Measurements from ENCODE around the gene NME1. TPM values are rescaled to one million over a fixed set of nuclear protein-coding genes. Genes with fewer than 3 reads are reported as not detected.
"Not testable (repeated sequence)": the region's sequence is repeated elsewhere in the genome, so short reads cannot be mapped to it uniquely, and the experiment has no call there.

NME1 gene
- total RNA-seq (10 to 100 TPM; 17.2 to 19.9 TPM), total RNA-seq (4.1 to 16.7 reads per million in 2 donors)

DNA sequence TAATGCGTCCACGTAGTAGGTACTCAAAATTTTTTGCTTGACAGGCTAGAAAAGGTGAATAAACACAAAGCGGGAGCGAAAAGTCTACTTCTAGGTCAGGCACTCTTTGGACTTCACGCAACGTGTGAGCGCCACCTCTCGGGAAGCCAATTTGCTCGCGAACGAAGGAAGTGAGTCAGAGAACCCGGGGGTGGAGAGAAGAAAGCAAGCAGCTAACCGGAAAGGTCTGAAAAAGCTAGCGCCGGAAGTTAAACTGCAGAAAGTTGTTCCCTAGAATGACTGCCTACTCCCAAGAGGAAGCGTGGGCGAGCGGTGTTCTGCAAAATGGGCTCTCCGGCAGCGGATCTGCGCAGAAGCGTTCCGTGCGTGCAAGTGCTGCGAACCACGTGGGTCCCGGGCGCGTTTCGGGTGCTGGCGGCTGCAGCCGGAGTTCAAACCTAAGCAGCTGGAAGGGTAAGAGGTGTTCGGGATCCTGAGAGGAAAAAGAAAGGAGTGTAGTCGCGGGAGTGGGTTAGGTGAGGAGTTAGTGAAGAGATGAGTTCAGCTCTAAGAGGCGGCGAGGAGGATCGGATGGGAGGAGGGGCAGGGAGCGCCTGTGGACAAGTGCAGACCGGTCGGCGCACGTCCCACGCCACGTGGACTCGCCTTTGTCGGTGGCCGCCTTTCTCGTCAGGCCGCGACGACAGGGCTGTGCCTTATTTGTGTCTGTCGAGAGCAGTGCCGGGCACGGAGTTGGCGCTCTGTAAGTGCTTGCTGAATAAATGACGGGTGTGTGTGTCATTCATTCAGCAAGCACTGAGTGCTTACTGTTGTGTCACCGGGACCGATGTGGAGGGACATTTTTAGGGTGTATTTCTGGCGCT lies at the start of gene NME1:
Gene NME1, plus strand, starts transcription at position 350 of the 863 bp plus-strand sequence. CDS start 2,096 bp downstream, outside the sequence.
- no peaks in the 10 kb centered on the region for H3K36me3 Mint-ChIP-seq (ENCODE audit: low read depth)
- no peaks in the 10 kb centered on the region for H3K9me3 ChIP-seq (ENCODE audit: control insufficient read depth, low read length, poor library complexity, severe bottlenecking)
- DNase-seq (peak; percentile 87 to 99 (median 94)), ATAC-seq (peak; percentile 93)
- no peaks in the 10 kb centered on the region for H3K27me3 Mint-ChIP-seq
- no peak within 1 kb of the TSS for H3K4me3 Mint-ChIP-seq
- no peak within 1 kb of the TSS for H3K27ac Mint-ChIP-seq
- H3K4me1 Mint-ChIP-seq, result peaks cover 5% of the 10 kb centered on the region

DNA sequence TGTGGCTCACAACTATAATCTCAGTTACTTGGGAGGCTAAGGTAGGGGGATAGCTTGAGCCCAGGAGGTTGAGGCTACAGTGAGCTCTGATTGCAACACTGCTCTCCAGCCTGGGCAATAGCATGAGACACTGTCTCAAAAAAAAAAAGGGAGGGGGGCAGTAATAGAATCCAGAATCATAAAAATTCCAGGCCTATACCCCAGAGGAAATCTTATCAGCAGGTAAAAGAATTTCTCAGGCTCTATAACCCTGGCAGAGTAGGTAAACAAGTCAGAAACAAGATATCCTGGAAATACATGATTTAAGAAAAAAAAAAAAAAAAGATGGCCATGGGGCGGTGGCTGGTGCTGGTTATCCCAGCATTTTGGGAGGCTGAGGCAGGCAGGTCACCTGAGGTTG lies 45.6 kb upstream of the NME1 start:
- no peak overlapping the region for H3K4me3 Mint-ChIP-seq
- H3K36me3 Mint-ChIP-seq (ENCODE audit: low read depth), result no peaks in the 10 kb centered on the region
- no peaks in the 10 kb centered on the region for H3K27me3 Mint-ChIP-seq
- H3K9me3 ChIP-seq (ENCODE audit: control insufficient read depth, low read length, poor library complexity, severe bottlenecking), result no peaks in the 10 kb centered on the region
- no peak overlapping the region for H3K27ac Mint-ChIP-seq
- peaks cover 13% of the 10 kb centered on the region for H3K4me1 Mint-ChIP-seq
- ATAC-seq (no peak), DNase-seq (no peak)

DNA sequence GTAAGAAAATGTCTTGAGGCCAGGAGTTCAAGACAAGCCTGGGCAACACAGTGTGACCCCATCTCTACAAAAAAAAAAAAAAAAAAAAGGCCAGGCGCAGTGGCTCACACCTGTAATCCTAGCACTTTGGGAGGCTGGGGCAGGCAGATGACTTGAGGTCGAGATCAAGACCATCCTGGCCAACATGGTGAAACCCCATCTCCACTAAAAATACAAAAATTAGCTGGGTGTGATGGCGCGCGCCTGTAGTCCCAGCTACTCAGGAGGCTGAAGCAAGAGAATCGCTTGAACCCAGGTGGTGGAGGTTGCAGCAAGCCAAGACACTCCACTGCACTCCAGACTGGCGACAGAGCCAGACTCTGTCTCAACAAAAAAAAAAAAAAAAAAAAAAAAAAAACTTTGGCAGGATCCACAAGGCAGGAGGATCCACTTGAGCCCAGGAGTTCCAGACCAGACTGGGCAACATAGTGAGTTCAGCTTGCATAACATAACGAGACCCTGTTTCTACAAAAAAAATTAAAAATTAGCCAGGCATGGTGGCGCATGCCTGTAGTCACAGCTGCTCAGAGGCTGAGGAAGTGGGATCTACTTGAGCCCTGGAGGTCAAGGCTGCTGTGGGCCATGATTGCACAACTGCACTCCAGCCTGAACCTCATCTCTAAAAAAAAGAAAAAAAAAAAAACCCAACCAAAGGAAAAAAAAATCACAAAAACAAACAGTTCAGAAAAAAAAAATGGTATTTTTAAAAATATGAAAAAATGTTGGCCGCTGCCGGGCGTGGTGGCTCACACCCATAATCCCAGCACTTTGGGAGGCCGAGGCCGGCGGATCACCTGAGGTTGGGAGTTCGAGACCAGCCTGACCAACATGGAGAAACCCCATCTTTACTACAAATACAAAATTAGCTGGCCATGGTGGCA lies 40.8 kb upstream of the NME1 start:
- ATAC-seq, result not testable (repeated sequence)

DNA sequence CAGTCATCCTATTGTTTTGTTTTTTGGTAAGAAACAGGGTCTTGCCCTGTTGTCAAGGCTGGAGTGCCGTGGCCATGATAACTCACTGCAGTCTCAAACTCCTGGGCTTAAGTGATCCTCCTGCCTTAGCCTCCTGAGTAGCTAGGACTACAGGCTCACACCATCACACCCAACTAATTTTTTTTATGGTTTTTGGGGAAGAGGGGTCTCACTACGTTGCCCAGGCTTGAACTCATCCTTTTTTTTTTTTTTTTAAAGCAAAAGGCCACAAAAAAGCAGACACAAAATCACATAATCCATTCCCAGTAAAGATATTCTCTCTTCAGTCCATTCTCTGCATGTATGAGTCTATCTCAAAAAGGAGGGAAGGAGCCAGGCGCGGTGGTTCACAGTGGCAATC lies 38.2 kb upstream of the NME1 start:
- H3K4me1 Mint-ChIP-seq, result peaks cover 35% of the 10 kb centered on the region
- DNase-seq, result no peak

More for the DNA sequence above, 40.8 kb upstream of the NME1 start:
- H3K36me3 Mint-ChIP-seq (ENCODE audit: low read depth); DNase-seq; H3K4me3 Mint-ChIP-seq; H3K9me3 ChIP-seq (ENCODE audit: control insufficient read depth, low read length, poor library complexity, severe bottlenecking); H3K27ac Mint-ChIP-seq; H3K27me3 Mint-ChIP-seq: not testable (repeated sequence)
- H3K4me1 Mint-ChIP-seq, result peaks cover 17% of the 10 kb centered on the region

DNA sequence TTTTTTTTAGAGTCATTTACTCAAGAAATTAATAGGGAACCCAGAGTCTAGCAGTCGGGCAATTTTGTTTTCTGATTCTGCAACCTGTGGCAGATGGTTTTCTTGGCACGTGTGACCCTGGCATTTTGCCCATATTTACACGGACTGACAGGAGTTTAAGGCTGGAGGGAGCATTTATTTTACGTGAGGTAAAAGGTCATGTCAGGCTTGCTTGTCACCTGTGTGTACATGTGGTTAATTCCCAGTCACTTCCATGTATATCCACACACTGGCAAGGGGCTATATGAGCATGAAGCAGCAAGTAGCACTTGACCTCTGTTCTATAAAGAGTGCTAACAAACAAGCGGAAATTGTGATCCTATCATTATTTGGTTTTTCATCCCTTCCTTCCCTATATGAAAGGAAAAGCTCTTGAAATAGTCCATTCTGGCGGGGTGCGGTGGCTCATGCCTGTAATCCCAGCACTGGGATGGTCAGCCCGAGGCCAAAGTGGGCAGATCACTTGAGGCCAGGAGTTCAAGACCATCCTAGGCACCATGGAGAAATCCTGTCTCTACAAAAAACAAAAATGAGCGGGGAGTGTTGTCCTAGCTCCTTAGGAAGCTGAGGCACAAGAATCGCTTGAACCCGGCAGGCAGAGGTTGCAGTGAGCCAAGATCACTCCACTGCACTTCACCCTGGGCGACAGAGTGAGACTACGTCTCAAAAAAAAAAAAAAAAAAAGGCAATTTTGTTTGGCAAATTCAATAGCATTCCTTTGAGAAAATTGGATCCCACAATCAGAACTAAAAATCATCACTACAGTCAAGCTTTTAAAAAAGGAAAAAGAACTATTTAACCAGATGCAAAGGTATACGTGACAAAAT lies 34.8 kb upstream of the NME1 start:
- peak overlapping the region; percentile 97 for H3K27ac Mint-ChIP-seq
- H3K27me3 Mint-ChIP-seq, result no peaks in the 10 kb centered on the region
- H3K36me3 Mint-ChIP-seq (ENCODE audit: low read depth), result no peaks in the 10 kb centered on the region
- DNase-seq (no peak), ATAC-seq (no peak)
- peaks cover 47% of the 10 kb centered on the region for H3K4me1 Mint-ChIP-seq
- peak overlapping the region; percentile 97 for H3K4me3 Mint-ChIP-seq
- no peaks in the 10 kb centered on the region for H3K9me3 ChIP-seq (ENCODE audit: control insufficient read depth, low read length, poor library complexity, severe bottlenecking)

More for the DNA sequence above, 38.2 kb upstream of the NME1 start:
- no peak for ATAC-seq
- H3K27ac Mint-ChIP-seq, result no peak overlapping the region
- H3K36me3 Mint-ChIP-seq (ENCODE audit: low read depth), result no peaks in the 10 kb centered on the region
- H3K9me3 ChIP-seq (ENCODE audit: control insufficient read depth, low read length, poor library complexity, severe bottlenecking), result no peaks in the 10 kb centered on the region
- H3K4me3 Mint-ChIP-seq, result no peak overlapping the region
- no peaks in the 10 kb centered on the region for H3K27me3 Mint-ChIP-seq

DNA sequence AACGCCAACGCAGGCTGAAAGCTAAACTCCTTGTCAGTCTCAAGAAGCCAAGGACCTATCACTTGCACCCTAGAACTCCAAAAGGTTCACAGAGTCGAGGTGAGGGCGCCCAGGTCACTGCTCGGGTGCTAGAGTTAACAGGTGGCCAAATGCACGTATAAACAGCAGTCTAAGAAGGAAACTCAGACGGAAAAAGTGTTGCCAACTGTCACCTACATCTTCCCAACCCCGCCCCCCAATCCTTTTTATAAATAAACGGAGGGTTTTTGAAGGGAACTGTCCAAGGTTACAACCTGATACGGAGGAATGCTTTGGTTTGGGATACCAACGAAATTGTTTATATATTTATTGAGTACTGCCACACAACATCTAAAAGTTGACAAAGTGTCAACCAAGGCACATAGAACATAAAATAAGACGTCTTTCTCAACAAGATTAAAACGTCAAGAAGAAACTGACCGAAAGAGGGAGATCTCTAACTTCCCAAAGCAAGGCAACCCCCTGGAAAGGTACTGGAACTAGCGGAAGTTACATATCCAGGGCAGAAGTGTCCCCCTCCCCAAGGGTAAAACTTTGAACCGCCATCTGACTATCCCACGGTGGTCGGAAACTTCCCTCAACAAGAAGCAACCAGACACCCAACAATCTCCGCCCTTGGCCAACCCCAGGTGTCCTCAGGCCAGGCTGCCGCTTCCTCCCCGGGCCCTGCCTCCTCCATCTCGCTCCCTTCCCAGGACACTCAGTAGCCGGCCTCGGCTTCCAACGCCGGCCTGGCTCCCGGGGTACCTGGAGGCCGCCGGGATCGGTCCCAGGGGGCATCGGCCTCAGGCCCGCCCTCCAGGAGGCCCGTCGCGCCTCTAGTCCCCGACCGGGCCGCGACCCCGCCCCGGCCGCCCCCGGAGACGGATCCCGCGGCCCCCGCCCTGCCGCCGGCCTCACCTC lies 33.7 kb upstream of the NME1 start:
- Mint-ChIP-seq H3K27me3 (no peaks in the 10 kb centered on the region), H3K36me3 (ENCODE audit: low read depth) (no peaks in the 10 kb centered on the region), H3K4me1 (peaks cover 47% of the 10 kb centered on the region), H3K27ac (peak overlapping the region; percentile 97), H3K4me3 (peak overlapping the region; percentile 97)
- H3K9me3 ChIP-seq (ENCODE audit: control insufficient read depth, low read length, poor library complexity, severe bottlenecking), result no peaks in the 10 kb centered on the region
- peak in 2 of 3 donors; percentile 29 to 30 for DNase-seq
- ATAC-seq, result peak; percentile 5

DNA sequence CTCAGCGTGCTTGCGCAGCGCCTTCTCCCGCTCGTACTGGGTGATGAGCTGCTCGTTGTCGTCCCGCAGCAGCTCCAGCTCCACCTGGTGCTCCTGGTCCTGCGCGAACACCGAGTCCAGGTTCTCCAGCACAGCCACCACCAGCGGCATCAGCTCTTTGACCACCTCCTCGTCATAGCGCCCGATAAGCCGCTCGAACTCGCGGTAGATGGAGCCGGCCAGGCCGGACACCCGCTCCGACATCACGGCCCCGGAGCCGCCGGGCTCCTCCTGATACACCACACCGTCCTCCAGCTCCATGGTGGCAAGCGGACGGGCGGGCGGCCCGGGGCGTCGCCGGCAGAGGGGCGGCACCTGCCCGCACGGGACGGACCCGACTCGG lies 33.0 kb upstream of the NME1 start:
- Mint-ChIP-seq H3K4me3 (peak overlapping the region; percentile 97), H3K27me3 (no peaks in the 10 kb centered on the region), H3K27ac (peak overlapping the region; percentile 97), H3K4me1 (peaks cover 42% of the 10 kb centered on the region), H3K36me3 (ENCODE audit: low read depth) (no peaks in the 10 kb centered on the region)
- DNase-seq, result peak in 2 of 3 donors; percentile 35 to 36
- no peaks in the 10 kb centered on the region for H3K9me3 ChIP-seq (ENCODE audit: control insufficient read depth, low read length, poor library complexity, severe bottlenecking)
- peak; percentile 64 for ATAC-seq

DNA sequence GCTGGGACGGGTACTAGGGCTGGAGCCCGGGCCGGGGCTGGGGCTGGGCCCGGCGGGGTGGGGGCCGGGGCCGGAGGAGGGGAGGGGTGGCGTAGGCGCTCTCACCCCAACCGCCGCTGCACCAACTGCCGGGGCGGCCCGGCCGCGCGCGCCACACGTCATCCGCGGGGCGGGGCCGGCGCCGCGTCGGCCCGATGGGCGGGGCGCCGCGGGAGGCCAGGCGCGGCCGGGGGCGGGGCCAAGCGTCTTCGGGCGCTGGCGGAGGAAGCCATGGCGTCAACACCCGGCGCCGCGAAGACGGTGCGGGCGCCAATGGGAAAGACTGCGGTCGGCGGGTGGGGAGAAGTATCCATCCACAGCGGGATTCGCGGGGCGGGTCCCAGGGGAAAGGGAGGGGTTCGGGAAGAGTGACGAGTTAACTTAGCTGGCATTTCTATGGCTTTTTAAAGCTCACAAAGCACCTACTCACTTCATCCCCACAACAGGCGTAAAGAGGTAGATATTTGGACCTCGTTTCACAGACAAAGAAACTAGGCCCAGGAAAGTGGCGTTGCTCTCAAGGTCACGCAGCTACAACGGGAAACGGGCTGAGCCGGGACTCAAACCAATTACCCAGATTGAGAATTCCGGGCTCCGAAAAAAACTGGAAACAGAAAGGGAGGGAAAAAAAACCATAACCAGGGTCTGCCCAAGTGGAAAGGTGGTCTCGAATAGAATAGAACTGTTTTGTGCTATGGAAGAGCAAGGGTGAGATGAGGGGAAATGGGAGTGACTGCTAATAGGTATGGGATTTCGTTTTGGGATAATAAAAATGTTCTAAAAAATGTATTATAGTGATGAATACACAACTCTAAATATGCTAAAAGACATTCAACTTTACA lies 32.4 kb upstream of the NME1 start, which contains the start of gene SPAG9:
Gene SPAG9, minus strand, starts transcription at position 130 of the 881 bp plus-strand sequence. CDS start 212 bp downstream, outside the sequence.
- Mint-ChIP-seq H3K4me1 (peaks cover 41% of the 10 kb centered on the region), H3K4me3 (peak within 1 kb of the TSS; percentile 97), H3K27me3 (no peaks in the 10 kb centered on the region), H3K27ac (peak within 1 kb of the TSS; percentile 97), H3K36me3 (ENCODE audit: low read depth) (no peaks in the 10 kb centered on the region)
- H3K9me3 ChIP-seq (ENCODE audit: control insufficient read depth, low read length, poor library complexity, severe bottlenecking), result no peaks in the 10 kb centered on the region
- DNase-seq (peak; percentile 91 to 96 (median 93)), ATAC-seq (peak; percentile 86)

DNA sequence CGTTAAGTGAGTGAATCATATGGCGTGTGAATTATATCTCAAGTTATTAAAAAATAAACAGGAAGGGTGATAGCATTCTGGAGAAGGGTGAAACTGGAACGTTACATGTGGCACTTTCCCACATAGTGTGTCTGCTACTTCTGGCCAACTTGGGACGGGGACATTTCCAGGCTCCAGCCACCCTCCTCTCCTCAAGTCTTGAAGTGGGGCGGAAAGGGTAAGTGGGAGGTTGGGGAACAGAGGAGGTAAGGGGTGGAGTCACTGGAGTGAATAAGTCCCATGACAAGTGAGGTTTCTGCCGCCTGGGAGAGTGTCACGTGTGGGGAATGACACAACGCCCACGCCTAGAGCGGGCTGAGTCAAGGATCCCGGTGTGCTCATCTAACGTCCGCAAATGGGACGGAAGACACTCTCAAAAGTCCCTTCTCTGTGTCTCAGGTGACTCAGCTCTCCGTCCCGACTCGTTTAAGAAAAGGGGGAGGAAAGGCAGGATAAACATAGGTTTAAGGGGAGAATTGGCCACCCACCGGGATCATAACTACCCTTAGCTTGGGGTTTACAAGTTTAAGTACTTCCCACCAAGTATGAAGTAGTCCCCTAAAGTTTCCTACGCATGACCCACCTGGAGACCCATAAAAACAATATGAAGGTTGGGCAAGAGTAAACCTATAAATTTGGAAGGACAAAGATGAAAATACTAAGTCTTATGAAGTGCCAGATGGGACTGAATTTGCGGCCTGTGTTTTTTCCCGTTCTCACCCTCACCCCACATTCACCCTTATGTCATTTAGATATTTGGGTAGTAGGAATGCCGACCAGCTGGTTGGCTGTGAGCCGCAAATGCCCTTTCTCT lies 31.5 kb upstream of the NME1 start:
- ATAC-seq (peak; percentile 9), DNase-seq (peak in 2 of 3 donors; percentile 54 to 69)
- peaks cover 36% of the 10 kb centered on the region for H3K4me1 Mint-ChIP-seq
- H3K9me3 ChIP-seq (ENCODE audit: control insufficient read depth, low read length, poor library complexity, severe bottlenecking), result no peaks in the 10 kb centered on the region
- peak overlapping the region; percentile 97 for H3K4me3 Mint-ChIP-seq
- no peaks in the 10 kb centered on the region for H3K36me3 Mint-ChIP-seq (ENCODE audit: low read depth)
- no peaks in the 10 kb centered on the region for H3K27me3 Mint-ChIP-seq
- peak overlapping the region; percentile 97 for H3K27ac Mint-ChIP-seq

DNA sequence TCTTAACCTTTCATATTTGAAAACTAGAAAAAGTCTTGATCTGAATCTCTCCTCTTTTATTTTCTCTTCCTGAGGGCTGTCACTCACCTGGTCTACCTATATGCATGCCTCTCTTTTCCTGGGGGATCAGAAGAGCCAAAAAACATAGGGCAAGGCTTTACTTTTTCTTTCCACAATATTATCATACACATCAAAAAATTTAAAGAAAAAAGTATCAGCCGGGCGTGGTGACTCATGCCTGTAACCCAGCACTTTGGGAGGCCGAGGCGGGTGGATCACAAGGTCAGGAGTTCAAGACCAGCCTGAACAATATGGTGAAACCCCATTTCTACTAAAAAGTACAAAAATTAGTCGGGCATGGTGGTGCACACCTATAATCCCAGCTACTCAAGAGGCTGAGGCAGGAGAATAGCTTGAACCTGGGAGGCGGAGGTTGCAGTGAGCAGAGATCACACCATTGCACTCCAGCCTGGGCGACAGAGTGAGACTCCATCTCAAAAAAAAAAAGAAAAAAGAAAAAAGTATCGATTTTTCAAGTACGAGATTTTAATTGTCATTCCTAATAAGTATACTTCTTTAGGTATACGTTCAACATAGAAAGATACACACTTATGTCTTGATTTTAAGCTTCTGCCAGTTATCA lies 30.8 kb upstream of the NME1 start:
- not testable (repeated sequence) for DNase-seq, H3K27ac Mint-ChIP-seq

More for the DNA sequence above, 30.8 kb upstream of the NME1 start:
- H3K4me1 Mint-ChIP-seq, result peaks cover 33% of the 10 kb centered on the region
- H3K9me3 ChIP-seq (ENCODE audit: control insufficient read depth, low read length, poor library complexity, severe bottlenecking); H3K36me3 Mint-ChIP-seq (ENCODE audit: low read depth); H3K27me3 Mint-ChIP-seq; ATAC-seq; H3K4me3 Mint-ChIP-seq: not testable (repeated sequence)
